Measurements from ENCODE around the gene COL16A1. TPM values are rescaled to one million over a fixed set of nuclear protein-coding genes. Genes with fewer than 3 reads are reported as not detected.
A peak's percentile ranks its signal among the peaks of the same experiment; 100 is the strongest.
"Not testable (repeated sequence)": the region's sequence is repeated elsewhere in the genome, so short reads cannot be mapped to it uniquely, and the experiment has no call there.

COL16A1 gene
- total and polyA plus RNA-seq, 2 of the 13 experiments (the other 11 are each of a cell fraction or from before 2014, with no cell fraction given): 4.3 to 12.2 TPM

DNA sequence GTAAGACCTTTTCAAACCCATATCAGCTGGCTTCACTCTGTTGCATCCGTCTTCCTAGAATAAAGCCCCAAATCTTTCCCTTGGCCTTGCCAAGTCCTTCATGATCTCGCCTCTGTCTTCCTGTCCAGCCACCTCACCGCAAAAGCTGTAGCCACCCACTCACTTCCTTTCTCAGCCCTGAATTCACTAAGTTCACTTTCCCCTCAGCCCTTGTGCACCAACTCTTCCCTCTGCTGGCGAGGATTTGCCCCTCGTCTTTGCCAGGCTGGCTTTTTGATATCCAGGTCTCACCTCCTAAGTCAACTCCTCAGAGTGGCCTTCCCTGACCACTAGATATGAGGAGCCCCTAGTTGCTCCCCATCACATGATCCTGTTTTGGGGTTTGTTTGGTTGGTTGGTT lies 3.9 kb upstream of the COL16A1 start (continued):
- TF ChIP-seq, protein P1, sequence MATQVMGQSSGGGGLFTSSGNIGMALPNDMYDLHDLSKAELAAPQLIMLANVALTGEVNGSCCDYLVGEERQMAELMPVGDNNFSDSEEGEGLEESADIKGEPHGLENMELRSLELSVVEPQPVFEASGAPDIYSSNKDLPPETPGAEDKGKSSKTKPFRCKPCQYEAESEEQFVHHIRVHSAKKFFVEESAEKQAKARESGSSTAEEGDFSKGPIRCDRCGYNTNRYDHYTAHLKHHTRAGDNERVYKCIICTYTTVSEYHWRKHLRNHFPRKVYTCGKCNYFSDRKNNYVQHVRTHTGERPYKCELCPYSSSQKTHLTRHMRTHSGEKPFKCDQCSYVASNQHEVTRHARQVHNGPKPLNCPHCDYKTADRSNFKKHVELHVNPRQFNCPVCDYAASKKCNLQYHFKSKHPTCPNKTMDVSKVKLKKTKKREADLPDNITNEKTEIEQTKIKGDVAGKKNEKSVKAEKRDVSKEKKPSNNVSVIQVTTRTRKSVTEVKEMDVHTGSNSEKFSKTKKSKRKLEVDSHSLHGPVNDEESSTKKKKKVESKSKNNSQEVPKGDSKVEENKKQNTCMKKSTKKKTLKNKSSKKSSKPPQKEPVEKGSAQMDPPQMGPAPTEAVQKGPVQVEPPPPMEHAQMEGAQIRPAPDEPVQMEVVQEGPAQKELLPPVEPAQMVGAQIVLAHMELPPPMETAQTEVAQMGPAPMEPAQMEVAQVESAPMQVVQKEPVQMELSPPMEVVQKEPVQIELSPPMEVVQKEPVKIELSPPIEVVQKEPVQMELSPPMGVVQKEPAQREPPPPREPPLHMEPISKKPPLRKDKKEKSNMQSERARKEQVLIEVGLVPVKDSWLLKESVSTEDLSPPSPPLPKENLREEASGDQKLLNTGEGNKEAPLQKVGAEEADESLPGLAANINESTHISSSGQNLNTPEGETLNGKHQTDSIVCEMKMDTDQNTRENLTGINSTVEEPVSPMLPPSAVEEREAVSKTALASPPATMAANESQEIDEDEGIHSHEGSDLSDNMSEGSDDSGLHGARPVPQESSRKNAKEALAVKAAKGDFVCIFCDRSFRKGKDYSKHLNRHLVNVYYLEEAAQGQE (IDR thresholded peaks at IDR 0.05; ENCODE audit: borderline replicate concordance in 1 of 2, low read depth in 1 of 2, low read length in 2 of 2): no peak
- TF ChIP-seq ESRRA (CRISPR knock-in tag; IDR thresholded peaks at IDR 0.05; ENCODE audit: low read depth) (no peak), STAG1 (CRISPR knock-in tag; IDR thresholded peaks at IDR 0.05) (0 out of 2 replicates have a peak, but pooled peaks have one; percentile 19), PAX8 (CRISPR knock-in tag; IDR thresholded peaks at IDR 0.05; ENCODE audit: borderline replicate concordance) (no peak), TAF1 (CRISPR knock-in tag; IDR thresholded peaks at IDR 0.05) (no peak), FIP1L1 (IDR thresholded peaks at IDR 0.05; ENCODE audit: borderline replicate concordance, insufficient read depth, low read depth, low read length) (no peak), CBX5 (CRISPR knock-in tag; IDR thresholded peaks at IDR 0.05; ENCODE audit: borderline replicate concordance) (no peak), GLI4 (CRISPR knock-in tag; IDR thresholded peaks at IDR 0.05; ENCODE audit: borderline replicate concordance) (no peak)

DNA sequence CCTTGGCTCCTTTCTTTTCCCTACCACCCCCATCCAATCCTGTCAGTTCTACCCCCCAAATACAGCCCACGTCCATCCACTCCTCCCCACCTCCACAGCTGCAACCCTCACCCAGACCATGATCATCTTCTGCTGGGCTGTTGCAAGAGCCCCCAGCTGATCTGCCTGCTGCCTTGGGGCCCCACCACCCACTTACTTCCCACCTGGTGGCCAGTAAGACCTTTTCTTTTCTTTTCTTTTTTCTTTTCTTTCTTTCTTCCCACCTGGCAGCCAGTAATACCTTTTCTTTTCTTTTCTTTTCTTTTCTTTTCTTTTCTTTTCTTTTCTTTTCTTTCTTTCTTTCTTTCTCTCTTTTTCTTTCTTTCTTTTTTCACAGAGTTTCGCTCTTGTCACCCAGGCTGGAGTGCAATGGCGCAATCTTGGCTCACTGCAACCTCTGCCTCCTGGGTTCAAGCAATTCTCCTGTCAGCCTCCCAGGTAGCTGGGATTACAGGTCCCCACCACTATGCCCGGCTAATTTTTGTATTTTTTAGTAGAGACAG lies 3.3 kb upstream of the COL16A1 start:
- H3K9me3 ChIP-seq (ENCODE audit: low read length); intact Hi-C loops (cut with micrococcal nuclease; ENCODE audit: unreplicated experiment); H3K4me3 ChIP-seq (replicated peaks in 1 of 3; ENCODE audit: insufficient read depth in 1 of 3, low read depth in 2 of 3, low read length in 3 of 3); FAIRE-seq; H3K9ac ChIP-seq (ENCODE audit: insufficient read depth, low read depth, low read length); DNase-seq (ENCODE audit: low spot score); H3K79me2 ChIP-seq (ENCODE audit: insufficient read depth, low read length); in situ Hi-C loops (cut with HindIII; ENCODE audit: extremely low pct_ligation_motif_present, low pct_unique_long_range_greater_than_20kb); ATAC-seq; H3K4me2 ChIP-seq (ENCODE audit: low read depth, low read length); H4K20me1 ChIP-seq (ENCODE audit: insufficient read depth, low read length); H2AFZ ChIP-seq (ENCODE audit: low read length); BruUV-seq (replicated peaks); POLR2A ChIA-PET; H3K27ac ChIP-seq (ENCODE audit: extremely low read length, insufficient read depth, low read length); H3K36me3 ChIP-seq (replicated peaks in 1 of 2; ENCODE audit: control insufficient read depth in 1 of 2, insufficient read depth in 2 of 2, low read length in 2 of 2): not testable (repeated sequence)
- 62% methylated on average over 4 of the region's 4 CpGs for WGBS (ENCODE audit: low lambda C conversion rate)
- CTCF ChIA-PET (ENCODE audit: low intra/inter-chr PET ratio, low total read pairs): interaction anchor here (1.2 kb wide), 1 partner anchor 43 kb away, joined by 3 read pairs; no protein-coding TSS in a partner anchor
- peaks cover 2 to 18% of the 10 kb centered on the region in 2 experiments; a peak in 3 of 5 replicates for H3K27me3 ChIP-seq (ENCODE audit: control insufficient read depth in 1 of 2, insufficient read depth in 2 of 2, low read length in 2 of 2)
- peaks cover 55% of the 10 kb centered on the region for H3K4me1 ChIP-seq (ENCODE audit: insufficient read depth, low read length)
